ENCODE results near the gene ZBTB20.

Gene ZBTB20

GRCh38 chr3:114624571-114625181 is 522.4 kb downstream of the ZBTB20 start:
- Histone ChIP-seq H3K4me3 (ENCODE audit: low read length) (no peak overlapping the region), H3K27me3 (ENCODE audit: low read depth, low read length) (no peaks in the 10 kb centered on the region), H3K9ac (ENCODE audit: low read length) (no peak overlapping the region), H3K4me1 (ENCODE audit: low read length) (peaks cover 6% of the 10 kb centered on the region; the same call in 1 of the 2 replicates), H3K9me3 (ENCODE audit: insufficient read depth, low read length) (no peaks in the 10 kb centered on the region), H2AFZ (ENCODE audit: low read depth, low read length) (no peak overlapping the region), H3K36me3 (replicated peaks; ENCODE audit: low read depth, low read length) (no peaks in the 10 kb centered on the region), H3K79me2 (ENCODE audit: low read length) (no peaks in the 10 kb centered on the region), H3K4me2 (ENCODE audit: low read length) (no peak overlapping the region), H4K20me1 (ENCODE audit: insufficient read depth, low read length) (no peaks in the 10 kb centered on the region), H3K27ac (ENCODE audit: low read length) (no peak overlapping the region)
- no peak for TF ChIP-seq CTCF (IDR thresholded peaks at IDR 0.05; ENCODE audit: low read depth, low read length)
- no peak for TF ChIP-seq EZH2phosphoT487 (IDR thresholded peaks at IDR 0.05; ENCODE audit: low read depth)

- Histone ChIP-seq H3K4me3 (ENCODE audit: low read length) (no peak overlapping the region), H3K4me1 (ENCODE audit: low read length) (peaks cover 6% of the 10 kb centered on the region; the same call in 1 of the 2 replicates), H4K20me1 (ENCODE audit: insufficient read depth, low read length) (no peaks in the 10 kb centered on the region), H3K4me2 (ENCODE audit: low read length) (no peak overlapping the region), H3K9ac (ENCODE audit: low read length) (no peak overlapping the region), H3K27me3 (ENCODE audit: low read depth, low read length) (no peaks in the 10 kb centered on the region), H3K9me3 (ENCODE audit: insufficient read depth, low read length) (no peaks in the 10 kb centered on the region), H3K27ac (ENCODE audit: low read length) (no peak overlapping the region), H3K36me3 (replicated peaks; ENCODE audit: low read depth, low read length) (no peaks in the 10 kb centered on the region), H3K79me2 (ENCODE audit: low read length) (no peaks in the 10 kb centered on the region), H2AFZ (ENCODE audit: low read depth, low read length) (no peak overlapping the region)
- TF ChIP-seq EZH2phosphoT487 (IDR thresholded peaks at IDR 0.05; ENCODE audit: low read depth) (no peak), CTCF (IDR thresholded peaks at IDR 0.05; ENCODE audit: low read depth, low read length) (no peak)
Measured at GRCh38 chr3:114624047-114624445, 523.0 kb downstream of the ZBTB20 start.

GRCh38 chr3:114623420-114624046 is 523.6 kb downstream of the ZBTB20 start:
- TF ChIP-seq EZH2phosphoT487 (IDR thresholded peaks at IDR 0.05; ENCODE audit: low read depth) = no peak
- TF ChIP-seq CTCF (IDR thresholded peaks at IDR 0.05; ENCODE audit: low read depth, low read length) = no peak
- Histone ChIP-seq H3K9ac (ENCODE audit: low read length) (no peak overlapping the region), H3K27ac (ENCODE audit: low read length) (no peak overlapping the region), H2AFZ (ENCODE audit: low read depth, low read length) (no peak overlapping the region), H3K4me2 (ENCODE audit: low read length) (no peak overlapping the region), H3K4me1 (ENCODE audit: low read length) (peaks cover 6% of the 10 kb centered on the region; the same call in 1 of the 2 replicates), H3K79me2 (ENCODE audit: low read length) (no peaks in the 10 kb centered on the region), H3K9me3 (ENCODE audit: insufficient read depth, low read length) (no peaks in the 10 kb centered on the region), H3K4me3 (ENCODE audit: low read length) (no peak overlapping the region), H3K36me3 (replicated peaks; ENCODE audit: low read depth, low read length) (no peaks in the 10 kb centered on the region), H3K27me3 (ENCODE audit: low read depth, low read length) (no peaks in the 10 kb centered on the region), H4K20me1 (ENCODE audit: insufficient read depth, low read length) (no peaks in the 10 kb centered on the region)

GRCh38 chr3:114622001-114622400 is 525.1 kb downstream of the ZBTB20 start:
- no peak overlapping the region for H3K9ac ChIP-seq (ENCODE audit: low read length)
- H3K4me3 ChIP-seq (ENCODE audit: low read length) = no peak overlapping the region
- no peak overlapping the region for H2AFZ ChIP-seq (ENCODE audit: low read depth, low read length)
- H3K36me3 ChIP-seq (replicated peaks; ENCODE audit: low read depth, low read length) = no peaks in the 10 kb centered on the region
- no peak overlapping the region for H3K4me2 ChIP-seq (ENCODE audit: low read length)
- H4K20me1 ChIP-seq (ENCODE audit: insufficient read depth, low read length) = no peaks in the 10 kb centered on the region
- H3K79me2 ChIP-seq (ENCODE audit: low read length) = no peaks in the 10 kb centered on the region
- H3K9me3 ChIP-seq (ENCODE audit: insufficient read depth, low read length) = no peaks in the 10 kb centered on the region
- peaks cover 6% of the 10 kb centered on the region; the same call in 1 of the 2 replicates for H3K4me1 ChIP-seq (ENCODE audit: low read length)
- no peaks in the 10 kb centered on the region for H3K27me3 ChIP-seq (ENCODE audit: low read depth, low read length)
- H3K27ac ChIP-seq (ENCODE audit: low read length) = no peak overlapping the region
- TF ChIP-seq EZH2phosphoT487 (IDR thresholded peaks at IDR 0.05; ENCODE audit: low read depth) = no peak
- TF ChIP-seq CTCF (IDR thresholded peaks at IDR 0.05; ENCODE audit: low read depth, low read length) = no peak

All from OCI-LY3 (cell line).